Astrocyte of the cerebellum (primary cell): ENCODE measurements around the gene CCDC12.
"Not testable (repeated sequence)": the region's sequence is repeated elsewhere in the genome, so short reads cannot be mapped to it uniquely, and the experiment has no call there.

ENCODE experiments used
- DNase-seq: peaks from one replicate; pipeline ENCODE4 v3.0.0-alpha.2; 2011; ENCODE audit warnings: low read depth
- H3K4me3 ChIP-seq: 2 replicates; pipeline ENCODE4 v1.5.1; 2011; ENCODE audit warnings: mild to moderate bottlenecking, low read depth, low read length, moderate library complexity
- in situ Hi-C: cut with HindIII; loops from 2 replicates; pipeline ENCODE4 v1.10.0; 2017; ENCODE audit warnings: low sequenced_read_pairs
- TF ChIP-seq, protein P1 (sequence below): IDR thresholded peaks from 2 replicates; pipeline ENCODE4 v1.5.1; 2012; ENCODE audit warnings: low read length, low read depth, moderate library complexity, mild to moderate bottlenecking; ENCODE audit errors: missing control alignments

The CCDC12 gene

GRCh38 chr3:46965151-46965550 lies 11.4 kb downstream of the CCDC12 start:
- H3K4me3 ChIP-seq: no peak overlapping the region
- in situ Hi-C loops: no loop called here
- no peak for DNase-seq
- TF ChIP-seq, protein P1, sequence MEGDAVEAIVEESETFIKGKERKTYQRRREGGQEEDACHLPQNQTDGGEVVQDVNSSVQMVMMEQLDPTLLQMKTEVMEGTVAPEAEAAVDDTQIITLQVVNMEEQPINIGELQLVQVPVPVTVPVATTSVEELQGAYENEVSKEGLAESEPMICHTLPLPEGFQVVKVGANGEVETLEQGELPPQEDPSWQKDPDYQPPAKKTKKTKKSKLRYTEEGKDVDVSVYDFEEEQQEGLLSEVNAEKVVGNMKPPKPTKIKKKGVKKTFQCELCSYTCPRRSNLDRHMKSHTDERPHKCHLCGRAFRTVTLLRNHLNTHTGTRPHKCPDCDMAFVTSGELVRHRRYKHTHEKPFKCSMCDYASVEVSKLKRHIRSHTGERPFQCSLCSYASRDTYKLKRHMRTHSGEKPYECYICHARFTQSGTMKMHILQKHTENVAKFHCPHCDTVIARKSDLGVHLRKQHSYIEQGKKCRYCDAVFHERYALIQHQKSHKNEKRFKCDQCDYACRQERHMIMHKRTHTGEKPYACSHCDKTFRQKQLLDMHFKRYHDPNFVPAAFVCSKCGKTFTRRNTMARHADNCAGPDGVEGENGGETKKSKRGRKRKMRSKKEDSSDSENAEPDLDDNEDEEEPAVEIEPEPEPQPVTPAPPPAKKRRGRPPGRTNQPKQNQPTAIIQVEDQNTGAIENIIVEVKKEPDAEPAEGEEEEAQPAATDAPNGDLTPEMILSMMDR: no peak

DNA sequence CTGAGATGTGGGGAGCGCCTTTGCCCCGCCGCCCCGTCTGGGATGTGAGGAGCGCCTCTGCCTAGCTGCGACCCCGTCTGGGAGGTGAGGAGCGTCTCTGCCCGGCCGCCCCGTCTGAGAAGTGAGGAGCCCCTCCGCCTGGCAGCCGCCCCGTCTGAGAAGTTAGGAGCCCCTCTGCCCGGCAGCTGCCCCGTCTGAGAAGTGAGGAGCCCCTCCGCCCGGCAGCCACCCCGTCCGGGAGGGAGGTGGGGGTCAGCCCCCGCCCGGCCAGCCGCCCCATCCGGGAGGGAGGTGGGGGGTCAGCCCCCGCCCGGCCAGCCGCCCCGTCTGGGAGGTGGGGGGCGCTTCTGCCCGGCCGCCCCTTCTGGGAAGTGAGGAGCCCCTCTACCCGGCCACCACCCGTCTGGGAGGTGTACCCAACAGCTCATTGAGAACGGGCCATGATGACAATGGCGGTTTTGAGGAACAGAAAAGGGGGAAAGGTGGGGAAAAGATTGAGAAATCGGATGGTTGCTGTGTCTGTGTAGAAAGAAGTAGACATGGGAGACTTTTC lies 12.4 kb downstream of the CCDC12 start:
- DNase-seq, in situ Hi-C loops, H3K4me3 ChIP-seq: not testable (repeated sequence)

DNA sequence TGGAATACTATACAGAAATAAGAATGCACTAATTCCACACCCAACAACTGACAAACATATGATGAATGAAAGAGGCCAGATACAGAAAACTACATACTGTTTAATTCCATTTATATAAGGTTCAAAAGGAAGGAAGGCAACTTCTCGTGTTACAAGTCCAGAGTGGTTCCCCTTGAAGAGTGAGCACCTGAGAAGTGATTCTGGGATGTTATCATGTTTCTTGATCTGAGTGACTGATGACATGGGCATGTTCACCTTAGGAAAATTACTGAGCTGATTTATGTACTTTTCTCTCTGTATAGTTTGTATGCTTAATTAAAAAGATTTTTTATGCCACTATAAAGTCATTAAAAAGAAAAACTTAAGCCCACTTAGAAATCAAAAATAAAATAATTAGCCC lies 13.6 kb downstream of the CCDC12 start:
- H3K4me3 ChIP-seq: no peak overlapping the region
- in situ Hi-C loops: no loop called here
- TF ChIP-seq, protein P1: no peak
- no peak for DNase-seq

GRCh38 chr3:46962427-46962826 lies 14.1 kb downstream of the CCDC12 start:
- in situ Hi-C loops: no loop called here
- H3K4me3 ChIP-seq: no peak overlapping the region
- TF ChIP-seq, protein P1: no peak
- DNase-seq: no peak

GRCh38 chr3:46960835-46961234 lies 15.7 kb downstream of the CCDC12 start:
- TF ChIP-seq, protein P1: no peak
- in situ Hi-C loops: no loop called here
- no peak for DNase-seq
- H3K4me3 ChIP-seq: no peak overlapping the region

DNA sequence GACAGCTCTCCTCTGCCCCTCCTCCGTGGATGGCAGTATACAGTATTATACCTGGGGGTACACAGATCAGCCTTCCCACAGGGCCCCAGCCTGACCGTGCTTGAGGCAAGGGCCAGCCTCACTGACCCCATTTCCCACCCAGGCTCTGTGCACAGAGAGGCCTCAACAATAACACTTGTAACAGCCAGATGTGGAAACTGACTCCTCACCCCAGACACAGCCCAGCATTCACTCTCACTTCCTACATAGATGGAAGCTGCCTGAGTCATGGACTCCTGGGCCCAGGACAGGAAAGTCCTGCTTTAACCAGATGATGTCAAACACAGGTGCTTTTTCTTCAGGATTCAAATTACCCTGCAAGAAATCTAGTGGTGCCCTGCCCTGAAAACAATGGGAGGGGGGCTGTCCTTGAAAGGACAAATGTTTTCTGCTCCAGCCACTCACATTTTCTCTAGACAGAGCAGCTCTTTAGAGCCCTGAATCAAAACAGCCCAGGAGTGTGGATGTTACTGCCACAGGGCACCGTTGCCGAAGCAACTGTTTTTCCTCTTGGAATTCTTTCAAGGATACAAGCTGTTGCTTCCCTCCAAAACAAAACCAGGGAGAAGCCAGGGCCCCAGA lies 16.4 kb downstream of the CCDC12 start:
- peak; percentile 24 for DNase-seq
- H3K4me3 ChIP-seq: no peak overlapping the region
- TF ChIP-seq, protein P1: no peak
- in situ Hi-C loops: no loop called here

GRCh38 chr3:46959161-46959511 lies 17.4 kb downstream of the CCDC12 start:
- H3K4me3 ChIP-seq: no peak overlapping the region
- TF ChIP-seq, protein P1: no peak
- DNase-seq: no peak
- in situ Hi-C loops: no loop called here
